PC-9 (cell line): Measurements from ENCODE around the gene TRPV2. TPM values are rescaled to one million over a fixed set of nuclear protein-coding genes. Genes with fewer than 3 reads are reported as not detected.
"Not testable (repeated sequence)": the region's sequence is repeated elsewhere in the genome, so short reads cannot be mapped to it uniquely, and the experiment has no call there.

ENCODE experiments used
- BruUV-seq: library from RNA; stranded (reverse); fragments of 400-500 nt; replicated peaks from 2 replicates; lab custom pipeline; 2021; lab: Mats Ljungman, UMichigan
- CTCF ChIA-PET: fragments of 300-600 bp; sonication (Branson Sonifier 250); formaldehyde crosslinking; loops from one replicate; lab custom pipeline; 2022; ENCODE audit warnings: antibody characterized with exemption; lab: Charles Lee
- POLR2A ChIA-PET: fragments of 300-600 bp; sonication (Branson Sonifier 250); formaldehyde crosslinking; loops from one replicate; lab custom pipeline; 2022; ENCODE audit warnings: antibody characterized with exemption; ENCODE audit not compliant: unreplicated experiment; lab: Charles Lee
- DNase-seq, 2 experiments: peaks; one replicate each; pipeline versions ENCODE4 v3.0.0 to v3.0.0-alpha.2; 2015 to 2022; ENCODE audit warnings: mixed read lengths in 1 of 2
- H2AFZ ChIP-seq: fragments of 200-600 bp; sonication (generic); 2 replicates; pipeline ENCODE4 v1.8.1; 2017; ENCODE audit warnings: antibody characterized with exemption
- H3F3A ChIP-seq: fragments of 200-600 bp; sonication (generic); 2 replicates; pipeline ENCODE4 v1.8.1; 2017; ENCODE audit warnings: antibody characterized with exemption, mild to moderate bottlenecking, low read depth; ENCODE audit not compliant: insufficient read depth
- H3K27ac ChIP-seq: fragments of 200-600 bp; sonication (generic); 2 replicates; pipeline ENCODE4 v1.6.1; 2016; ENCODE audit warnings: mixed run types
- H3K27me3 ChIP-seq: fragments of 200-600 bp; sonication (generic); 2 replicates; pipeline ENCODE4 v1.6.1; 2016; ENCODE audit warnings: low read depth, mixed run types; ENCODE audit not compliant: insufficient read depth
- H3K36me3 ChIP-seq: fragments of 200-600 bp; sonication (generic); 2 replicates; pipeline ENCODE4 v1.6.1; 2016; ENCODE audit warnings: low read depth, mixed run types
- H3K4me1 ChIP-seq: fragments of 200-600 bp; sonication (generic); replicated peaks from 2 replicates; pipeline ENCODE4 v1.6.1; 2016; ENCODE audit warnings: mixed run types; ENCODE audit not compliant: insufficient read depth
- H3K4me2 ChIP-seq: fragments of 200-600 bp; sonication (generic); 2 replicates; pipeline ENCODE4 v1.6.1; 2017; ENCODE audit warnings: mixed run types
- H3K4me3 ChIP-seq: fragments of 200-600 bp; sonication (generic); 2 replicates; pipeline ENCODE4 v1.6.1; 2016; ENCODE audit warnings: mixed run types
- H3K79me2 ChIP-seq: fragments of 200-600 bp; sonication (generic); 2 replicates; pipeline ENCODE4 v1.6.1; 2017; ENCODE audit warnings: low read depth, mixed run types
- H3K9me2 ChIP-seq: fragments of 200-600 bp; sonication (generic); 2 replicates; pipeline ENCODE4 v1.8.1; 2017; ENCODE audit warnings: mild to moderate bottlenecking; ENCODE audit not compliant: insufficient read depth
- H3K9me3 ChIP-seq: fragments of 200-600 bp; sonication (generic); 2 replicates; pipeline ENCODE4 v1.8.1; 2016; ENCODE audit warnings: low read depth; ENCODE audit not compliant: insufficient read depth
- H4K20me1 ChIP-seq: fragments of 200-600 bp; sonication (generic); 2 replicates; pipeline ENCODE4 v1.8.1; 2017; ENCODE audit not compliant: insufficient read depth
- CTCF ChIP-seq: fragments of 200-600 bp; sonication (generic); conservative IDR thresholded peaks from 2 replicates; pipeline ENCODE4 v1.6.1; 2017; ENCODE audit warnings: mixed run types, antibody characterized with exemption, mild to moderate bottlenecking, moderate library complexity
- EZH2 ChIP-seq: fragments of 200-600 bp; sonication (generic); IDR thresholded peaks from 2 replicates; pipeline ENCODE4 v1.8.0; 2017; ENCODE audit warnings: antibody characterized with exemption, low read depth
- intact Hi-C: fragments of 100-400 bp; cut with micrococcal nuclease; formaldehyde crosslinking; loops from one replicate; pipeline ENCODE4 v1.10.0; 2022; ENCODE audit not compliant: unreplicated experiment
- total RNA-seq: library from RNA; stranded (reverse); gene quantifications from 2 replicates; pipeline ENCODE4 v1.2.3, GENCODE V29; 2021

The TRPV2 gene
- total RNA-seq, 1 experiment from 2014 or later = 5.3 TPM

- Histone ChIP-seq H3K4me3 (no peak overlapping the region), H3F3A (peaks cover 26% of the 10 kb centered on the region; the same call in 1 of the 2 replicates), H3K4me2 (peak overlapping the region; percentile 87), H3K27ac (no peak overlapping the region), H3K9me3 (no peaks in the 10 kb centered on the region), H3K27me3 (no peaks in the 10 kb centered on the region), H2AFZ (no peak overlapping the region), H4K20me1 (peaks cover 13% of the 10 kb centered on the region; the same call in 1 of the 2 replicates), H3K4me1 (peaks cover 19% of the 10 kb centered on the region), H3K9me2 (no peaks in the 10 kb centered on the region), H3K36me3 (peaks cover 7% of the 10 kb centered on the region; the same call in 1 of the 2 replicates), H3K79me2 (peaks cover 36% of the 10 kb centered on the region)
- DNase-seq = no peak
- ChIA-PET CTCF (no interaction called here), POLR2A (interaction anchor here (0.6 kb wide), 1 partner anchor 14 kb away, joined by 3 read pairs; no protein-coding TSS in a partner anchor)
- no TSS peak for BruUV-seq
- TF ChIP-seq CTCF (no peak), EZH2 (no peak)
- intact Hi-C loops = no loop called here
Observed at GRCh38 chr17:16383772-16384287, 31.5 kb upstream of the TRPV2 start.

- Histone ChIP-seq H3F3A (peaks cover 19% of the 10 kb centered on the region; the same call in 1 of the 2 replicates), H3K9me2 (no peaks in the 10 kb centered on the region), H3K36me3 (peaks cover 7% of the 10 kb centered on the region; the same call in 1 of the 2 replicates), H3K4me3 (no peak overlapping the region), H3K27me3 (no peaks in the 10 kb centered on the region), H3K27ac (no peak overlapping the region), H3K4me1 (peaks cover 11% of the 10 kb centered on the region), H4K20me1 (peaks cover 13% of the 10 kb centered on the region; the same call in 1 of the 2 replicates), H2AFZ (no peak overlapping the region), H3K79me2 (peaks cover 36% of the 10 kb centered on the region), H3K9me3 (no peaks in the 10 kb centered on the region), H3K4me2 (no peak overlapping the region)
- no TSS peak for BruUV-seq
- intact Hi-C loops = no loop called here
- ChIA-PET CTCF (interaction anchor here (1.3 kb wide), 1 partner anchor 21 kb away, joined by 4 read pairs; no protein-coding TSS in a partner anchor), POLR2A (interaction anchor here (0.6 to 0.8 kb wide), 4 partner anchors 54 to 1110 kb away, joined by 5 to 17 read pairs (median 6); no protein-coding TSS in a partner anchor)
- TF ChIP-seq CTCF = no peak
- TF ChIP-seq EZH2 = no peak
- no peak for DNase-seq
Observed at GRCh38 chr17:16384557-16384956, 30.8 kb upstream of the TRPV2 start.

GRCh38 chr17:16386126-16386507, 29.3 kb upstream of the TRPV2 start:
- not testable (repeated sequence) for H3K9me3 ChIP-seq, H3K9me2 ChIP-seq, DNase-seq, H3K27me3 ChIP-seq, H3K36me3 ChIP-seq, BruUV-seq
- ChIA-PET POLR2A (interaction anchor here (0.7 kb wide), 1 partner anchor 53 kb away, joined by 12 read pairs; no protein-coding TSS in a partner anchor), CTCF (interaction anchor here (0.7 kb wide), 2 partner anchors 48 to 103 kb away, joined by 3 to 5 read pairs; no protein-coding TSS in a partner anchor)
- H3K4me3 ChIP-seq = peak overlapping the region; percentile 63; the same call in 1 of the 2 replicates
- H3K4me1 ChIP-seq = peaks cover 10% of the 10 kb centered on the region; the same call in 1 of the 2 replicates
- intact Hi-C loops = loop anchor here (1.0 to 2.0 kb wide), 4 partner anchors 33 to 150 kb away; no protein-coding TSS in a partner anchor
- peak overlapping the region; percentile 75; the same call in 1 of the 2 replicates for H2AFZ ChIP-seq
- peak overlapping the region; percentile 63 for H3K4me2 ChIP-seq
- H3K27ac ChIP-seq = peak overlapping the region; percentile 49
- H3F3A ChIP-seq = peaks cover 19% of the 10 kb centered on the region; the same call in 1 of the 2 replicates
- H3K79me2 ChIP-seq = peaks cover 33% of the 10 kb centered on the region
- H4K20me1 ChIP-seq = peaks cover 13% of the 10 kb centered on the region; the same call in 1 of the 2 replicates
